HG02798 (cell line): ENCODE results near the gene BRME1.
"Not testable (repeated sequence)": the region's sequence is repeated elsewhere in the genome, so short reads cannot be mapped to it uniquely, and the experiment has no call there.

Source experiments
- ATAC-seq: cut with Tn5 transposase; IDR thresholded peaks from one replicate; pipeline ENCODE4 v1.9.1; 2021; ENCODE audit warnings: mild to moderate bottlenecking; ENCODE audit not compliant: unreplicated experiment, poor library complexity

Gene BRME1

DNA sequence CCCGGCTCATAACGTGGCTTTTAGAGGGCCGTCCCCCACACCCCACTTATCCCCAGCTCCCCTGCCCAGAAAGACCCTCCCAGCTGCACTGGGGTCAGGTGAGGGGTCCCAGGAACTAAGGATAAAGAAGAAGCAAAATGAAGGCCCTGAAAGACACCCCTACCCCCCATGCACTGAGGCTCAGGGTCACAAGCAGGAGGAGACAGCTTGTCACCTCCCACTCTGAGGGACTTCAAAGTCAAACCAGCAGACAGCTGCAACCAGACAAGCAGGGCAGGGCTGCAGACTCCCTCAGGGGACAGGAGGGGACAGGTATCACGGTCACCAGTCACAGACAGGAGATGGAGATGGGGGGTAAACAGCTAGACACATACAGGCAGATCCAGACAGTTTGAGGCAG, 35.0 kb downstream of the BRME1 start:
- ATAC-seq: no peak

DNA sequence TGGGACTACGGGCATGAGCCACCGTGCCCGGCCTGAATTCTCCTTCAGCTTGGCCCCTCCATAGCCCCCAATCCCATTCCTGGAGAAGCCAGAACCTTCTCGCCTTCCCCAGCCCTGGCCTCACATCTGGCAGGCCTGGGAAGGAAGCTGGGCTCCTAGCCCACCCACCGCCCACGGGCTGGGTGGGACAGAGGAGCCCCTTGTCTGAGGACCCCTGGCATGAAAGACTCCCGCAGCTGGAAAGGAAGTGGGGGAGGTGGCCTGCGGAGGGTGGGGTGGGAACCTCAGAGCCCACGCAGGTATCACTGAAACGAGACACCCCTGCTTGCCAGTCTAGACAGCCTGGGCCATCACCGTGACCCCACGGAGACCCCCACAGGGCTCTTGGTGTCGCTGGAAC, 36.6 kb downstream of the BRME1 start:
- ATAC-seq: no peak

GRCh38 chr19:13868663-13869062, 37.3 kb downstream of the BRME1 start:
- ATAC-seq: no peak

- no peak for ATAC-seq
These were observed 39.4 kb downstream of the BRME1 start for GRCh38 chr19:13866463-13867046.

- no peak for ATAC-seq
These were observed 40.1 kb downstream of the BRME1 start for GRCh38 chr19:13865571-13866462.

- ATAC-seq: no peak
These were observed 41.0 kb downstream of the BRME1 start for GRCh38 chr19:13864667-13865570.

GRCh38 chr19:13864046-13864666, 41.8 kb downstream of the BRME1 start:
- no peak for ATAC-seq

GRCh38 chr19:13861714-13862531, 44.0 kb downstream of the BRME1 start:
- peak; percentile 73 for ATAC-seq

- ATAC-seq: peak; percentile 22
These were observed 44.6 kb downstream of the BRME1 start for GRCh38 chr19:13861392-13861713.

GRCh38 chr19:13860679-13861391, 45.1 kb downstream of the BRME1 start:
- ATAC-seq: no peak

DNA sequence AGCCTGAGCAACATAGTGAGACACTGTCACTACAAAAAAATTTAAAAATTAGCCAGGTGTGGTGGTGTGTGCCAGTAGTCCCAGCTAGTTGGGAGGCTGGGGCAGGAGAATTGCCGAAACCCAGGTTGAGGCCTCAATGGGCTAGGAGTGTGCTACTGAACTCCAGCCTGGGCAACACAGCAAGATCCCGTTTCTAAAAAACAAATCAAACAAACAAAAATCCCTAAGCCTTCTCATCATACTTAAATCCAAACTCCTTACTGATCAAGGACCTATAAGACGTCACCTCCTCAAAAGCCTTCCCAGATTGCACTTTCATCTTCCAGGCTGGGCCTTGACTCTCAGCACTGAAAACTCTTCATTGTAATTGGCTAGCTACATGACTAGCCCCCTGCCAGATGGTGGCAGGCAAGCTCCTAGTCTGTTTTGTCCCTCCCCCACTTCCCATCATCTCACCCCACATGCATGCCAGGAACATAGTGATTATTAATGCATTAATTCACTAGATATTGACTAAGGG, 46.5 kb downstream of the BRME1 start:
- ATAC-seq: no peak

DNA sequence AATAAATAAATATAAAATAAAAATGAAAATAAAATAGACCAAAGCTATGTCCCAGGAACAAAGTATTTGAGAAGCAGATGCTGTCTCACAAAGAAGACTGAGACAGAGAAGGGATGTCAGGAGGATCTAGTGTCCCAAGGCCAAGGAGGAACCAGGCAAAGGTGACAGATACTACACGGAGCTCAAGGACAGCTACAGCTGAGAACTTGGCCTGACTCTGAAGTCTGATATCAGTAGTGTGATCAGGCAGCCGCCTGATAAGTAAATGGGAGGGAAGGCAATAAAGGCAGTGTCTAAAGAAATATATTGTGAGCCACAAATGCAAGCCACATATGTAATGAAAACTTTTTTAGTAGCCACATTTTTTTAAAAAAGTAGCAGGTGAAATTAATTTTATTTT, 49.4 kb downstream of the BRME1 start:
- no peak for ATAC-seq

DNA sequence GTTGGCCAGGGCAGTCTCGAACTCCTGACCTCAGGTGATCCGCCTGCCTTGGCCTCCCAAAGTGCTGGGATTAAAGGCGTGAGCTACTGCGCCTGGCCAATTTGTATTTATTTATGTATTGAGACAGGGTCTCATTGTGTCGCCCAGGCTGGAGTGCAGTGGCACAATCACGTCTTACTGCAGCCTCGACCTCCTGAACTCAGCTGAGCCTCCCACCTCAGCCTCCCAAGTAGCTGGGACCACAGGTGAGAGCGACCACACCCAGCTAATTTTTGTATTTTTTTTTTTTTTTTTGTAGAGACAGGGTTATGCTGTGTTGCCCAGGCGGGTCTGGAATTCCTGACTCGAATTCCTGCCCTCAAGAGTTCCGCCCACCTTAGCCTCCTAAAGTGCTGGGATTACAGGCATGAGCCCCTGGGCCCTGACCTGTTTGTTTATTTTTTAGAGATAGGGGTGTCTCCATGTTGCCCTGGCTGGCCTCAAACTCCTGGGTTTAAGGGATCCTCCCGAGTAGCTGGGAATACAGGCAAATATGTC, 53.7 kb downstream of the BRME1 start:
- ATAC-seq: not testable (repeated sequence)

DNA sequence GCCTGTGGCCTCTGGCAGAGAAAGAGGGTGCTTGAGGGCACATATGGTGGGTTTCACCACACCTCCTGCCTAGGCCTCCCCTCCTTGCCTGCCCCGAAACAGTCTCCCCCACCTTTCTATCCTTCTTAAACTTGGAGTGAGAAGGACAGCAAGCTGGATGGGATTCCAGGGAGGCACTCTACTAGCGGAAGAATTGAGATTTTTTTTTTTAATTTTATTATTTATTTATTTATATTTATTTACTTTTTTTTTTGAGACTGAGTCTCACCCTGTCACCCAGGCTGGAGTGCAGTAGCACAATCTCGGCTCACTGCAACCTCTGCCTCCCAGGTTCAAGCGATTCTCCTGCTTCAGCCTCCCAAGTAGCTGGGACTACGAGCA, 54.2 kb downstream of the BRME1 start:
- not testable (repeated sequence) for ATAC-seq

- ATAC-seq: no peak
These were observed 54.8 kb downstream of the BRME1 start for GRCh38 chr19:13850910-13851733.

- ATAC-seq: no peak
These were observed 55.7 kb downstream of the BRME1 start for GRCh38 chr19:13849991-13850909.
